T follicular helper cell (primary cell): Measurements from ENCODE around the gene PARD3.
"Not testable (repeated sequence)": the region's sequence is repeated elsewhere in the genome, so short reads cannot be mapped to it uniquely, and the experiment has no call there.

Experiments
- DNase-seq: peaks from one replicate; pipeline ENCODE4 v3.0.0-alpha.2; 2020; ENCODE audit warnings: low read depth

Gene PARD3

DNA sequence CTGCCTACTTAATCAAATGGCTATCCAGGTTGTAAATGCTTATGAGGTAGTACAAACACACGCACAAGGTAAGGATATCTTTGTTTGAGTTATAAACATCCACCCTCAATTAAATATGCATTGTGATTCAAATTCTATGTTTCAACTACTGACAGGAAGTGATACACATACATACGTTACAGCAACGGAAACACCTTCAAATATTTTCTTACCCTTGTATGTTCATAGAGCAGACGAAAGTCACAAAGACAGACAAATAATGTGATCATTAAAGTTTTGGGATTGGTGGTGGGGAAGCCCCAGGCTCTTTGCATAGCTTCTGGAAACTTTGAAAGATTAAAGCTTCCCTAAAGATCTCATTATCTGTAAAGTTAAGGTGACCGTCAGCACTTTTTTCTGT is 521.0 kb downstream of the PARD3 start:
- no peak for DNase-seq

DNA sequence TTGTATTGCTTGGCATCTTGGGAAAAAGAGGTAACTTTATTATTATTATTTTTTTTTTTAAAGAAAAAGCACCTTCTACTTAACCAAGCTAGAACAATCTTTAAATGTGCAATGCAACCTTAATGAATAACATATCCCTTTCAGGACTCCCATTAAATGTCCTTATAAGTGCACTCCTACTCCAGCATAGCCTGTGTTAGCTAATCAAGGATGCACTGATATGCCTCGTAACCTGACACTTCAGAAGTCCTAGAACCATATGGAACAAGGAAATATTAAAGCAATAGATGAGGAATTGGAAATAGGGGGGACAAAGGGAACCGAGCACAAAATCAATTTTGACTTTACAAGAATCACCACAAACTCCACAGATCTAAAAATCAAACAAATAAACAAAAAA is 522.4 kb downstream of the PARD3 start:
- DNase-seq, result no peak

DNA sequence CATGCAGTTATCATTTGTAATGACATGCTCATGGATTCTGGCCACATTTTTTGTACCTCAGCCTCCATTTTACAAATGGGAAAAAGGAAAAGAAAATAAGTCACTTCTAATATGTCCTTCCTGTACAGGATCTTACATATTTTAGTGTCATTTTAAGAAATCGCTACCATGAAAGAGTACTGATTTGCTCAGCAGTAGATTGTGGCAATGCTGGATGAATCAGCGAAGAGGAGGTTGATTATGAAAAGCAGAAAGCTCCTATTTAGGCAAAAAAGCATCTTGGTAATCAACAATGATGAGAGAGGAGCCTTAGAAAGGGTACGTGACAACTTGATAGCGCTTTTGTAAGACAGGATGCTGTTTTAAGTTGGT is 522.9 kb downstream of the PARD3 start:
- DNase-seq, result no peak

DNA sequence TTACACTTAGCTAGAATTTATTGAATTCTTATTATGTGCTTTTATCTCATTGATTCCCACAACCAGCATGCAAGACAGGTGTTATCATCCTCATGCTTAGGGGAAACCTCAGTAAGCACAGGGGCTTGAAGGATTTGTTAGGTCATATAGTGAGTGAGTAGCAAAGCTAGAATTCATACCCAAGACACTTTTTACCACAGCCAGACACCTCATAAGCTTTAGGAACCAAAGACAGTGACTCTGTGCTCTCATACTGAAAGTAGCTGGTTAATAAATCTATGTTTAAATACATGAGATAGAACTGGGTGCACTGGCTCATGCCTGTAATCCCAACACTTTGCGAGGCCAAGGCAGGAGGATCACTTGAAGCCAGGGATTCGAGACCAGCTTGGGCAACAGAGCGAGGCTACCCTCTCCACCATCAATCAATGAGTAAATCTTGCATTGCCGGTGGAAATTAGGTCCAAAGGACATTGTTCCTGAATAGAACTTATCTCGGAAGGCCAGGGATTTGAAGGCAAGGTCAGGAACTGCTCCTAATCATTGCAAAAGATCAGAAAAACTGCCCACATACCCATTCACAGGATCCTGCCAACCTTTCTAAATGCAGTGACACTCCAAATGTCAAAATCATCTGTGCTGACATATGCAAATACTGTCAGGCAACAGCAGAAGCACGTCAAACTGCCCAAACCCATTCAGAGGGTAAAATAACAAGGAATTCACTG is 523.5 kb downstream of the PARD3 start:
- DNase-seq, result no peak

DNA sequence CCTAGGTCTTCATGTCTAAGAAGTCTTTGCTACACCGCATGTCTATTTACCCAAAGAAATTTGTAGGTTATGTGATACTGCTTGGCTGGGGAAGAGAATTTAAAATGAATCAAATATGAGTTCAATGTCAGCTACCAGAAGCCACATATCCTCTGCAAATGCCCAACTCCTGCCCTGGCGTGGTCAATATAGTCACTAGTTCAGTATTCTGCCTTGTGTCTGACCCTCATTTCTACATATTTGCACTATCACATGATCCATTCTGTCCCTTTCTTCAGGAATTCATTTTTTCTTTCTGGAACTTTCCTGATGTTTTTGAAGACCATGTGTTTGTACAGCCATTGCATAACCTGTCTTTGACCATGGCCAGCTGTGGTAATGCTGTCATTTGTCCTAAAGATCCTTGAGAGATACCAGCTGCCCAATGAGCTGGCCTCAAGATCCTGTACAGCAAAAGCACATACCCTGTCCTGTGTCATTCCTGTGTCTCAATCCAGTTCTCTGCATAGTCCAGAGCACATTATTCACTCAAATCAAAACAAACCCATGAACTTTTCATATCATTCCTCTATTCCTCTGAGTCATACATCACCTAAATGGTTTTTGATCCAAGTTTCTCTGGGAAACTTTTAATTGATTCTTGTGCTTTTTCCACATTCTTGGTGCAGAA is 524.5 kb downstream of the PARD3 start:
- no peak for DNase-seq

DNA sequence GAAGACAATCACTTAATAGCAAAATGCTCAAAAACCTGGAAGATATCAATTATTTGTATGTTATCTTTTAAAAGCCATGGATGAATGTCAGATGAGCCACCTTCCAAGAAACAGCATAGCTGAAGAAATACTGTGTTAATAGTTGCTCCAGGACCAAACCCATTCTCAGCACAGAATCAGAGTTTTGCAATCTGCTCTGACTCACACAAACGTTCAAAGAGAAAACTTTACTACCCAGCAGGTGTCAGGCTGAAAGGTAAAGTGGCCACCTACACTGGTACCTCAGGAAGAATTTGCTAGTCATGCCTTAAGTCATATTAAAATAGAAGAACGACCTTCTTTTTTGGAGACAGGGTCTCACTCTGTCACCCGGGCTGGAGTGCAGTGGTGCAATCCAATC is 526.5 kb downstream of the PARD3 start:
- DNase-seq, result no peak

DNA sequence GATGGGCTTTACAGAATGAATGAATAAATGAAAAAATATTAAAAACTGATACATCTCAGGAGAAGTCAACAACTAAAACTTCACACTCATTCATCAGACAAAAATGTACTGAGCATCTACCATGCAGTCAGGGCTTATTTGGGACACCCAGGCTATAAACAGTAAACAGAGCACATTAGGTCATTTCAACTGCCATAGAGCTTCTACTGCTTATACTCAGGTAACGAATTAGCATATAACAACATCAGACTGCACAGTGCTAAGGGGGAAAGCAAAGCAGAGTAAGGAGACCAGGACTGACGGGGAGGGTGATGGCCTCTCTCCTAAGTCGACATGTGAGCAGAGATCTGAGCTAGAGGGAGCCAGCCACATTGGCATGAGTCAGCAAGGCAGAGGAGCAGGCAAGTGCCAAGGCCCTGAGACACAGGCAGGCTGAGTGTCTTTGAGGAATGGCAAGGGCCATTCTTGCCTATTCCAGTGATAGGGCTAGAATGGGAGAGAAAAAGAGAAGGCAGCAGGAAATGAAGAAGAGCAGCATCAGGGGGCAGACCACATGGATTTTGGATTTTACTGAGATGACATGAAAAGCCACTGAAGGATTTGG is 528.9 kb downstream of the PARD3 start:
- DNase-seq, result no peak

DNA sequence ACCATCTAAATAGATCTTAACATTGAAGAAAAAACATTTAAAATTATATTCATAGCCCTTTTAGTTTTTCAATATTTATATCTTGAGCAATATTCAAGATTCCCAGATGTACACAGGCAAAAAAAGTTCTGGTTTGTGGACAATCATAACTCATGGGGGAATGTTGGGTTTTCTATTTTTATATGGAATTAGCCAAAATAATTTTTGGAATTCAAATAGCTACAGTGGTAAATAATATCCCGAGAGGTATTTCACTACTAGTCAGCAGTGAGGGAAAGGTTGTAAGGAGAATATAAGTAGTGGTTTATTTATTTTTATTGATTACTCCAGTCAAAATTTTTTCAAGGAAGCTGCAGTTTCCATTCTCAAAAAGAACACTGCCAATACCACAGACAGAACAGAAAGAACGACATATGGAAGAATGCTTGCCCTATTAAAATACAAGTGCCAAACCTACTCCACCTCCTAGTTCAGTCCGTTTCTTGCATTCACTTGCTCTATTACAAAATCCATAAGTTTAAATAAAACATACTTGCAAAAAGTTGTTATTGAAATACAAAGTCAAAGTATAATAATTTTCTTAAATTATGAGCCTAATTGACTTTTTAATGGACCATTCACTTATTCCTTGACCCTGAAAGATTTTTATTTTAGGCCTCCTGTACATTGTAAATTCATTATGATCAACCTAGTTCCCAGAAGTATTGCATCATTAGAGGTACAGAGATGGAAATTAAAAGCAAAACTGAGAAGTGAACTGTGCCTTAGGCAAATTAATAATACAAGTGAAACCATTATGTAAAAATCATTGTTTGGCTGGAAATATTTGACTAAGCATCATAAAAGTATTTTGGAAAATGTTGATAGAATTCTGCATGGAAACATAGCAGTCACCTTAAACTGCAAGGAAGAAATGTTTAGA is 533.2 kb downstream of the PARD3 start:
- no peak for DNase-seq

DNA sequence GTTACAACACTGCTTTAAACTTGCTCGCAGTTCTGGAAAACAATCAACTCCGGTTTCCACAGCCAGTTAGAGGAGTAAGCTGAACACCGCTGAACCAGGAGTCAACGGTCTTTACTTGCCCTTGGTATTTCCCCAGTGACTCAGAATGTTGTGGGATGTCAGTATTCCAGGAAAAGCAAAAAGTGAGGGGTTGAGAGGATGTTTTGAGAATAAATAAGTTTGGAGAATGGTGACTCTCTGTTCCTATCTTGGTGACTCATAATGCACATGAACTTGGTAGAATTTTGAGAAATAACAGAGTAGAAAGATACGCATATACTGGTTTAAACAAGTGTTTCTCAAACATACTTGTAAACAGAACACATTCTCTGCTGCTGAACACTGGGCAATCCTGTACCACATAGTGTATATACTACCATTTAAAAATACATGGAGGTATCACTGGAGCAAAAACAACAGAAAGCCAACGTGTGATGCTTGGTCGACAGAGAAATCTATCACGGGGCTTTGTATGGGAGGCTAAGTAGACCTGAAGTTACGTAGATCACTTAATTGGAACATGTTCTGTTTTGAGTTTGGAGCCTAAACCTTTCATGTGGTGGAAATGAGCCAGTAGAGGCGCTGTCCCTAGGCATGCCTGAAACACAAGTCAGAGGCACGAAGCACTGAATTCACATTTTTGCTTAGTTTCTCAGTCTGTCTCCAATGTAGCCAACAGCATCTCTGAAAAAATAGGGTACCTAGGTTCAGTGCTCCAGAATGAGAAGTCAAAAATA is 534.3 kb downstream of the PARD3 start:
- DNase-seq, result no peak

DNA sequence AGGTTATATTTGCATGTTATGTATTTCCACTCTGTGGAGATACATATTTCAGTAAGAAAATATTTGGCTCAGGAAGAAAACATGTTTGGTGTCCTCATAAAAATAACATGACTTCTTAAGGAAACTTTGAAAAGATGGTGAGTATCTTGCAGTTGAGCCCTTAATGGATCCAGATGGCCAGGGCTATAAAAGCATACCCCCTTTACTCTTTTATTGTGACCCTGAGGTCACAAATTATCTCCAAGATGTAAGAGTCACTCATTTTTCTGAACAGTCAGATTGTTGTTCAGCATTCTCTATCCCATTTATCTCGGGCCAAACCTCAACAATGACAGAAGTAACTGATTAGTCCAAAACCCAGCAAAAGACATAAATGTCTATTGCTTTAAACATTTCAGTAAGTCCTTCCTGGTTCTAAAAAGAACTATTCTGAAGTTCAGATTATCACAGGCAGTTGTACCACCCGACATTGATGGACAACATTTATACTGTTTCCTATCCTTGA is 539.4 kb downstream of the PARD3 start:
- no peak for DNase-seq

DNA sequence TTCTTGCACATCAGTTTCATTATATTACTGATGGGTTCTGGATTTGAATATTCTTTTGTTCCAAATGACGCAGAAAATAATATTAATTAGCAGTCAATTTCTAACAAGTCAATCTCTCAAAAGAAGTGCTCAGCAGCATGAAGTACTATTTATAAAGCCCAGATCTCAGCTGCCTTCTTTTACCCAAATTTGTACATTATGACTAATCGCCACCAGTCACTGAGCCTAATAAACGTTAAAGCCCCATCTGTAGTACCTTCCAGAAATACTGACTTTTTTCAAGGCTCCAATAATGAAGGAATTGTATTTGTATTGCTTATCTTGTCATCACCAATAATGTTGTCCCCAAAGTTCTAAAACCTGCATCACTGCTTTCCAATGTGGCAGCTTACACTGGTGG is 540.2 kb downstream of the PARD3 start:
- no peak for DNase-seq

DNA sequence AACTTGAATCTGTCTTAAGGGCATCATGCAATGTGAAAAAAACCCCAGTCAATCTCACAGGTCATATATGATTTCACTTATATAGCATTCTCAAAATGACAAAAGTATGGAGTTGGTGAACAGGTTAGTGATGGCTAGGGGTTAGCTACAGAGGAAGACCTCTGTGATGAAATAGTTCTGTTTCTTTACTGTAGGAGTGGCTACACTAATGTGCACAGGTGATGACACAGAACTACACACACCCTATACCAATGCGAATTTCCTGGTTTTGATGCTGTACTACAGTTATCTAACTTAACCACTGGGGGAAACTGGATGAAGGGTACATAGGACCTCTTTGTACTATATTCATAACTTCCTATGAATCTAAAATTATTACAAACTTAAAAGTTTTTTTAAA is 541.8 kb downstream of the PARD3 start:
- no peak for DNase-seq

DNA sequence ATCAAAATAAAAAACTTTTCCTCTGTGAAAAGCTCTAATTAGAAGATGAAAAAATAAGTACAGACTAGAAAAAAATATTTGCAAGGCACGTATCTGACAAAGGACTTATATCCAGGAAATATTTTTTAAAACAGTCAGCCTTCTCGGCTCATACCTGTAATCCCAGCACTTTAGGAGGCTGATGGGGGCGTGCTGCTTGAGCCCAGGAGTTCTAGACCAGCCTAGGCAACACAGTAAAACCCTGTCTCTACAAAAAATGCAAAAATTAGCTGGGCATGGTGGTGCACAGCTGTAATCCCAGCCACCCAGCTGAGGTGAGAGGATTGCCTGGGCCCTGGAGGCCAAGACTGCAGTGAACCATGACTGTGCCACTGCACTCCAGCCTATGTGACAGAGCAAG is 542.8 kb downstream of the PARD3 start:
- DNase-seq, result no peak

DNA sequence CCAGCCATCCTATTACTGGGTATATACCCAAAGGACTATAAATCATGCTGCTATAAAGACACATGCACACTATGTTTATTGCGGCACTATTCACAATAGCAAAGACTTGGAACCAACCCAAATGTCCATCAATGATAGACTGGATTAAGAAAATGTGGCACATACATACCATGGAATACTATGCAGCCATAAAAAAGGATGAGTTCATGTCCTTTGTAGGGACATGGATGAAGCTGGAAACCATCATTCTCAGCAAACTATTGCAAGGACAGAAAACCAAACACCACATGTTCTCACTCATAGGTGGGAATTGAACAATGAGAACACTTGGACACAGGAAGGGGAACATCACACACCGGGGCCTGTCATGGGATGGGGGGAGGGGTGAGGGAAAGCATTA is 546.7 kb downstream of the PARD3 start:
- DNase-seq, result not testable (repeated sequence)

DNA sequence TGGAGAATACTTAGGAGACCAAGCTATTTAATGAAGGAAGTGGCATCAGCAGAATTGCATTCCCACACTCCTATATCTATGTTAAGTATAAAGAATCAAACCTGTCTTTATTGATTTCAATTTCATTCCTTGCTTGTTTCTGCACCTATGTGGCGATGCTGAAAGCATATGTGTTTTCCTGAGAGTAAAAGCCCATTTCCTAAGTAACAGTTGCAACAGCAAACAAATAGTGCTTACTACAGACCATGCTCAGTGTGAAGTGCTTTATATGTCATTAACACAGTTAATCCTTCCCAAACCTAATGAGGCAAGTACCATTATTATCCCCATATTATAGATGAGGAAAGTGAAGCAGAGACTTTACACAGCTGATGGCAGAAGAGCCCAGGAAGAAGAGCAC is 552.1 kb downstream of the PARD3 start:
- DNase-seq, result no peak

DNA sequence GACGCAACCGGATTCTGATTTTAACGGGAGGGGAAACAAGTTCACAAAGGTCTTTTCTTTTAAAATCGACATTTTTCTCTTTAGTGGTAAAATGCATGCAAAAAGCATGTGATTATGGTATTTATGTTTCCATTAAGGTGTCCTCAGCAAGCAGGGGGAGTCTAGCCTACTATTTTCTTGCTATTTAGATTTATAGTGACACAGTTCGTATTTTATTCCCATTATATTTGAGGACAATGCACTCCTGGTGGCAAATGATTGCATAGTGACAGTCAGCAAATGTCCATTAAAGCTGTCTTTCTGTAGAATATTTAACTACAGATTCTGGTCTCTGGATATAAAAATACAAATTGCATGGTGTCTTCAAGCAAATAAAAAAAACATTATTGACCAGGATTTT is 554.2 kb downstream of the PARD3 start:
- no peak for DNase-seq

DNA sequence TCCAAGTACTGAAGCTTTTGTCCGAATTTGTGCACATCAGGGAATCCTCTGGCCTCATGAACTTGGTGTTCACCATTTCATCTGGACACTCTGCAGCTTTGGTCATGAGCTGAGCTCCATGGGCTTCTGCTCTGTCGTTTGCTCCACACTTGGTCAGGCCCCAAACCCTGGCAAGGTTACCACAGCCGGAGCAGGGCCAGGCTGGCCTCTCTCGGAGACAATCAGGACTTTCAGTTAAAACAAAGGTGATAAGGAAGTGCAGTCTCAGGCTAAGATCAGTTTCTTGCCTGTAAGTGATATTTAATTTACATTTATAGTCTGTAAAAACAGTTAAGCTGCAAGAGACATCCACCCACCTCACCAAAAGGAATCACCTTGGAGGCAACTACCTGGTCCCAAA is 558.9 kb downstream of the PARD3 start:
- no peak for DNase-seq

DNA sequence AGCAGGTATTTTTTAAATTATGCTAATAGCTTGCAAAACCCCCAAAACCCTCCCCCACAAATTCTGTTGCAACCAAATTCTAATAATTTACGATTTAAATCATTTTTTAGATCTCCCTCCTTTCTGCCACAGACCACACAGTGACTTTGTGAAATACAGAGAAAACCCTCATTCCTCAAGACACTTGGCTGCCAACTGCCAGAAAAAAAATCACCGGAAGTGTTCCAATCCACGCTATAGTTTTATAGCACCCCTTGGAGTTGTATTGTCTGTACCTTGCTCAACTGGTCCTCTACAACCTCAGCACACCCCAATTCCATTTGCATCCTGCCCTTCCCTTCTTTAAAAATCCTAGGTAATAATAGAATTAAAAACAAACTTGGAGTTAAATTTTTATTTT is 560.1 kb downstream of the PARD3 start:
- DNase-seq, result no peak

DNA sequence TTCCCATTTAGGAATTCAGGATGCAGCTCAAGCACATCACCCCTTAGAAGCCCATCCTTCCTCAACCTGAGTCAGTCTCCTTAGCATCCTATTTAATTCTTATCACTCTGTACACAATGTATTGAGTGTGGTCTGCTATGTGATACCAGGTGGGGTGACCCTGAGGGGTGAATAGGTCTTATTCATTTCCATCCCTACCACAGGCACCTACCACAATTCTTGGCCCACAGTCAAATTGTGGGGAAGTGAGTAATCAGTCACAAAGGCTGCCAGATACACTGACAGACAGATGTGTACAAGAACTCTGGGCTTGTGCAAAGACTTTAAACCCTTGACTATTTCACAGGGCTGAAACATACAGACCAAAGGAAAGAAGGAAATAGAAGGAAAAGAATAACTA is 560.5 kb downstream of the PARD3 start:
- no peak for DNase-seq

DNA sequence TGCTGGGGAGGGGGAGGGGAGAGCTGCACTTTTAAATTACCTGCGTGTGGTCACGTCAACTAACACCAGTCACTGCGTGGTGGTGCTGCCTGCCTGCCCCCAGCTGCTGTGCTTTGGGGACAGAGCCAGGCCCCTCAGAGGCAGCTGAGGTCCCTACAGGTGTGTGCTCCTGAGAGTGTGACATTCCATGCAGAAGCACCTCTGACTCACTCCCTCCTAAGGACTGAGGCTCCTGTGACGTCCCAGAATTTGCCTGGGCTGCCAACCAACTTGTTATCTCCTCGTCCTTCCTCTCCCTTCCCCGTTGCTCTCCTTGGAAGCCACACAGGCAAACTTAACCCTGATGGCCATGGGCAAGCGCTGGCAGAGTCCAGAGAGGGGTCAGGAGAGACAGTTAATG is 563.0 kb downstream of the PARD3 start:
- no peak for DNase-seq

DNA sequence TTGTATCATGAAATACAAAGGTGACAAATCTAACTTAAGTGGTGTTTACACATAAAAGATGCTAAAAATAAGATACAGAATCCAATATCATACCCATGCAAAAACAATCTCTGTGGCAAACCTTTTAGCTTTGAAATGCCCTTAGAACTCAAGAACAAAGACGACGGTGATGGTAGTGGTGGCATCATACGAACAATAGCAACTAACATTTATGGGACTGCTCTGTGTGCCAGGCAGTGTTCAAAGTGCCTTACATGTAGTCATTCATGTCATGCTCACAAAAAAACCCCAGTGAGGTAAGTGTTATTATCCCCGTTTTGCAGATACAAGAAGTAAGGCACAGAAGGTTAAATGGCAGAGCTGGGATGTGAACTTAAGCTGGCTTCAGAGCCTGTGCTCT is 563.9 kb downstream of the PARD3 start:
- no peak for DNase-seq

DNA sequence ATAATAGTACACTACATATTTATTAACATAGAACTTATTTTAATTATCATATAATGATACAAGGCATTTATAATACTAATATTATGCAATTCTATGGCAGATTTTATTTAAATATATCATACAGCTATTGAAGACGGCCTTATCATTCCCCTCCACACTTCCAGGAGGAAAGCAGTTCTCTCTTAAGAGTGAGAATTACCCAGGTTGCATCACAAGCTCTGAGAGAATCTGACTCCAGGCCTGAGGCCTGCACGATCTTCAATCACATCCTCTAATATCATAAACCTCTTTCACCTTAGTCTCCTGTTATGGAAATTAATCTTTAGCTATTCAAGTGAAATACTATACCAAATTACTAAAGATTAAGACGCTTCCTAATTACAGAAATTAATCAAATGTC is 564.4 kb downstream of the PARD3 start:
- no peak for DNase-seq
